ENCODE results near the gene PRKAA1.

GRCh38 chr5:40833712-40834229 lies 35.6 kb upstream of the PRKAA1 start:
- TF ChIP-seq CTCF (IDR thresholded peaks at IDR 0.05) (no peak), POLR2A (IDR thresholded peaks at IDR 0.05) (no peak)

All from Peyer's patch (tissue), 4 donors.